VCaP (cell line): ENCODE measurements around the gene DGKE.

ENCODE experiments used
- H3K27ac ChIP-seq: fragments of 450-650 bp; 2 replicates; pipeline ENCODE4 v1.5.1; 2017
- TF ChIP-seq, protein P1 (sequence below): fragments of 450-650 bp; conservative IDR thresholded peaks from 2 replicates; pipeline ENCODE4 v1.5.1; 2017; ENCODE audit warnings: mild to moderate bottlenecking, moderate library complexity

Gene DGKE

DNA sequence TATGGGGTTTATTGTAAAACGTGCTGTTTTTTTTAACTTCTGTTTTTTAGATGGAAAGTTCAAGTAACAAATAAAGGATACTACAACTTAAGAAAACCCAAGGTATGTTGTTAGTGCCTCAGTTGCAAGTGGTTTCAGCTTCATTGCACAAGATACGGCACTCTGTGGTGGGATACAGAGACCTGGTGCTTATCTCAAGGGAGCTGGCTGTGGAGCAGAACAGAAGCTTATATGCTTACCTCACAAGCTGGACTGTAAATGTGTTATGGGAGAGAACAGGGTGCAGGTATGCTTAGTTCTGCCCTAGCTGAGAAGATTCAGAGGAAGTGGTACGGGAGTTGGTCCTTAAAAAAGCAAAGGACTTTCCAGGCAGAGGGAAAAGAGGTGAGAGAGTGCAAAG is 15.2 kb downstream of the DGKE start:
- H3K27ac ChIP-seq, result no peak overlapping the region
- TF ChIP-seq, protein P1, sequence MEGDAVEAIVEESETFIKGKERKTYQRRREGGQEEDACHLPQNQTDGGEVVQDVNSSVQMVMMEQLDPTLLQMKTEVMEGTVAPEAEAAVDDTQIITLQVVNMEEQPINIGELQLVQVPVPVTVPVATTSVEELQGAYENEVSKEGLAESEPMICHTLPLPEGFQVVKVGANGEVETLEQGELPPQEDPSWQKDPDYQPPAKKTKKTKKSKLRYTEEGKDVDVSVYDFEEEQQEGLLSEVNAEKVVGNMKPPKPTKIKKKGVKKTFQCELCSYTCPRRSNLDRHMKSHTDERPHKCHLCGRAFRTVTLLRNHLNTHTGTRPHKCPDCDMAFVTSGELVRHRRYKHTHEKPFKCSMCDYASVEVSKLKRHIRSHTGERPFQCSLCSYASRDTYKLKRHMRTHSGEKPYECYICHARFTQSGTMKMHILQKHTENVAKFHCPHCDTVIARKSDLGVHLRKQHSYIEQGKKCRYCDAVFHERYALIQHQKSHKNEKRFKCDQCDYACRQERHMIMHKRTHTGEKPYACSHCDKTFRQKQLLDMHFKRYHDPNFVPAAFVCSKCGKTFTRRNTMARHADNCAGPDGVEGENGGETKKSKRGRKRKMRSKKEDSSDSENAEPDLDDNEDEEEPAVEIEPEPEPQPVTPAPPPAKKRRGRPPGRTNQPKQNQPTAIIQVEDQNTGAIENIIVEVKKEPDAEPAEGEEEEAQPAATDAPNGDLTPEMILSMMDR, result no peak

DNA sequence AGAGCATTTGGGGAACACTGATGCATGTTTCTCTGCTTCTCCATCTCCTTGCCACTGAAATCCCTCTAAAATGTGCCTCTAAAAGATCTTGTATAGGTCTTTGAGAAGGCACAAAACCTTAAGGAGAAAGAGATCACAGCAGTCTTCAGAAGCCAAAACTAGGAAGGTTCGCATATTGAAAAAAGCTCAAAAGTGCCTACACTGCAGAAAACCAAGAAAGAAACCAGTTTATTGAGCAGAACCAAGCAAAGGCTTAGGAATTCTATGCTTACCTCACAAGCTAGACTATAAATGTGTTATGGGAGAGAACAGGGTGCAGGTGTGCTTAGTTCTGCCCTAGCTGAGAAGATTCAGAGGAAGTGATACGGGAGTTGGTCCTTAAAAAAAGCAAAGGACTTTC is 16.6 kb downstream of the DGKE start:
- TF ChIP-seq, protein P1, result no peak
- no peak overlapping the region for H3K27ac ChIP-seq

DNA sequence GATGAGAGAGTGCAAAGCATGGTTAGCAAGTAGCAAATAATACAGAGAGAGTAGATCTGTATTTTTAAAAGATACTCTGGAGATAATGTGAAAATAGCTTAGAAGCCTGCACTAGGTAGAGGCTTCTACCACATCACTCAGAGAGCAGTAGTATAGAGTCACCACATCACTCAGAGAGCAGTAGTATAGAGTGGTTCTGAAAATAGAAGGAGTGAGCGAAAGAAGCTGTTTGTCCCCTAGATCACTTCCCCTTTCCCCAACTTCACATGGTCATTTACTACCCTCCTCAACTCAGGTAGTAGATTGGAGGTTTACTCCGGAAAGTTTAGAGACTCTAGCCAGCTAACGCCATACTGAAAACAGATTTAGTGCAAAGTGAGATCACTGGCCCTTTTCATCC is 17.1 kb downstream of the DGKE start:
- TF ChIP-seq, protein P1, result no peak
- no peak overlapping the region for H3K27ac ChIP-seq

DNA sequence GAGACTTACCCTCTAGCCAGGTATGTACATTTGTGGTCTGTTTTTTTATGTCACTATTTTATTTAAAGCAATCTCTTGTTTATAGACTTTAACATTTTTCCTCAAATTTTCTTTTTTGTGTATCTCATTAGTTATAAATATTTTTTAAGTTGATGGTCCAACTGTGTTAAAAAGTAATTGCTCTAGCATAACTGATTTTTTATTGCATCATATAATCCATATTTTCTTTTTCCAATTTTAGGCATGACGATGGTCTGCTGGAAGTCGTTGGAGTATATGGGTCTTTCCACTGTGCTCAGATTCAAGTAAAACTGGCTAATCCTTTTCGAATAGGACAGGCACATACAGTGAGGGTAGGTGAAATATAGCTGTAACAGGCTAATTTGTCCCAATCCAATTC is 27.9 kb downstream of the DGKE start:
- TF ChIP-seq, protein P1, result no peak

DNA sequence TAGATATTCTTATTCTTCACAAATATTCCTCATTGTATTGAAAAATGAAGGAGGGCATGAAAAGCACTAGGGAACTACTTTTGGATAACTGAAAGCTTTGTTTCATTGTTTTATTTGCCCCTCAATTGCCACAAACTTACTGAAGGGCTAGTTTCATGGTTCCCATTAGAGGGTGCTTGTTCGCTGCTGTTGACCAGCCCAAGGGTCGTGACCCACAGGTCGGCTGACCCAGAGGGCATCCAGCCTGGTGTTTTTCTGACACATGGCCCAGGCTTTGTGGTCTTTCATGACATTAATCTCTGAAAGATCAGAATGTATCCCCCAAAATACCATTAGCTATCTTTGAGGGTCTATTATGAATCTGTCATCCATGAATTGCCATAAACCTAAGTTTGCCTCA is 30.0 kb downstream of the DGKE start:
- TF ChIP-seq, protein P1, result no peak
- no peak overlapping the region for H3K27ac ChIP-seq

More for the DNA sequence above, 27.9 kb downstream of the DGKE start:
- H3K27ac ChIP-seq, result no peak overlapping the region

DNA sequence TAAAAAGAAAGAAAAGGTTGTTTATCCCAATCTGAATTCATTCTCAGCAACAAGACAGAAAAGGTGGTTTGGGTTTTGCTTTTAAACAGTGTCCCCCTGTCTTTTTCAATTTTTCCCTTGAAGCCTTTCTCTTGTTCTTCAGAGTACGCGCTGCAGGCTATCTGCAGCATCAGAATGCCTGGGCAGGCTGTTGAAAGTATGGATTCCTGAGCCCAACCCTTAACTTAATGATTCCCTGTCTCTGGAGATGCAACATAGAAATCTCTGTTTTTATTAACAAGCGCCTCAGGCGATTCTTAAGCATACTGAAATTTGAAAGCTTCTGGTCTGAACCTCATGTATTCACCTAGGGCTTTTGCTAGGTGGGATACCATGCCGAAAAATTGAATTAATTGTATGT is 32.1 kb downstream of the DGKE start:
- TF ChIP-seq, protein P1, result no peak
- peak overlapping the region; percentile 63; the same call in 1 of the 2 replicates for H3K27ac ChIP-seq

DNA sequence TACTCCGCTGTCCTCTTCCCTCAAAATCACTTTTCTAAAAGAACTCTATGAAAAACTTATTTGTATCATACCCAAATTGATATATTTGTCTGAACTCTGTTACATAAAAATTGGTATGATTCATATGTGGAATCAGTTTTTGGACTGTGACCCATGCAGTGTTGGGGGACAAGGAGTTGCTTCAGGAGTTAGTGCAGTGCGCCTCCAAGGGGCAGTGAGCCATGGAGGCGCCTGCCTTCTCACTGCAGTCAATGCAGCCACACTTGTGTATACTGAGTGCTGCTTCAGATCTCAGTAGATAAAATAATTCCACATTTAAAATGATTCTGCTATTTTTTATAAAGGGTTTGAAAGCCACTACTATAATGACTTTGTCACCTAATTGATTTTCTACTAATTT is 32.5 kb downstream of the DGKE start:
- TF ChIP-seq, protein P1, result 0 out of 2 replicates have a peak, but pooled peaks have one; percentile 7
- H3K27ac ChIP-seq, result peak overlapping the region; percentile 63; the same call in 1 of the 2 replicates
